Superior temporal gyrus (tissue), 1 donor: ENCODE data around the gene WDR4.
"Not testable (repeated sequence)": the region's sequence is repeated elsewhere in the genome, so short reads cannot be mapped to it uniquely, and the experiment has no call there.

Experiments
- DNase-seq: peaks from one replicate; pipeline ENCODE4 v3.0.0-alpha.2; 2016; ENCODE audit errors: extremely low spot score

WDR4 gene

GRCh38 chr21:42839271-42840231 is 39.8 kb downstream of the WDR4 start:
- no peak for DNase-seq

GRCh38 chr21:42838212-42838690 is 41.1 kb downstream of the WDR4 start:
- DNase-seq, result not testable (repeated sequence)

GRCh38 chr21:42837421-42838211 is 41.7 kb downstream of the WDR4 start:
- DNase-seq, result no peak

GRCh38 chr21:42836767-42837301 is 42.5 kb downstream of the WDR4 start:
- no peak for DNase-seq

- DNase-seq, result no peak
Observed at GRCh38 chr21:42836402-42836666, 43.0 kb downstream of the WDR4 start.

GRCh38 chr21:42835611-42836401 is 43.5 kb downstream of the WDR4 start:
- no peak for DNase-seq

GRCh38 chr21:42835211-42835610 is 44.1 kb downstream of the WDR4 start:
- DNase-seq, result no peak

GRCh38 chr21:42834726-42835191 is 44.6 kb downstream of the WDR4 start:
- DNase-seq, result no peak

GRCh38 chr21:42833859-42834725 is 45.2 kb downstream of the WDR4 start:
- DNase-seq, result no peak

- peak; percentile 9 for DNase-seq
Observed at GRCh38 chr21:42833439-42833815, 45.9 kb downstream of the WDR4 start.

GRCh38 chr21:42832321-42832630 is 47.1 kb downstream of the WDR4 start:
- DNase-seq, result not testable (repeated sequence)

- DNase-seq, result no peak
Observed at GRCh38 chr21:42830456-42831455, 48.6 kb downstream of the WDR4 start.

- no peak for DNase-seq
Observed at GRCh38 chr21:42829954-42830353, 49.4 kb downstream of the WDR4 start.

- no peak for DNase-seq
Observed at GRCh38 chr21:42829417-42829816, 49.9 kb downstream of the WDR4 start.

GRCh38 chr21:42827588-42827987 is 51.8 kb downstream of the WDR4 start:
- no peak for DNase-seq

GRCh38 chr21:42820616-42821465 is 58.5 kb downstream of the WDR4 start:
- no peak for DNase-seq

GRCh38 chr21:42819861-42820615 is 59.3 kb downstream of the WDR4 start:
- no peak for DNase-seq

- peak; percentile 40 for DNase-seq
Observed at GRCh38 chr21:42818328-42818749, 61.0 kb downstream of the WDR4 start.
